ENCODE data around the gene CACNB2.
"Not testable (repeated sequence)": the region's sequence is repeated elsewhere in the genome, so short reads cannot be mapped to it uniquely, and the experiment has no call there.

CACNB2 gene

GRCh38 chr10:18414061-18414460, 273.8 kb downstream of the CACNB2 start:
- DNase-seq: no peak

- no peak for DNase-seq
These were observed 277.8 kb downstream of the CACNB2 start for GRCh38 chr10:18417950-18418527.

- no peak for DNase-seq
These were observed 278.5 kb downstream of the CACNB2 start for GRCh38 chr10:18418541-18419215.

GRCh38 chr10:18419945-18420344, 279.7 kb downstream of the CACNB2 start:
- no peak for DNase-seq

- no peak for DNase-seq
These were observed 281.6 kb downstream of the CACNB2 start for GRCh38 chr10:18421726-18422293.

- no peak for DNase-seq
These were observed 282.9 kb downstream of the CACNB2 start for GRCh38 chr10:18423058-18423637.

- DNase-seq: no peak
These were observed 284.0 kb downstream of the CACNB2 start for GRCh38 chr10:18424200-18424599.

GRCh38 chr10:18429335-18429734, 289.1 kb downstream of the CACNB2 start:
- no peak for DNase-seq

- DNase-seq: no peak
These were observed 296.7 kb downstream of the CACNB2 start for GRCh38 chr10:18436902-18437301.

GRCh38 chr10:18437486-18437885, 297.3 kb downstream of the CACNB2 start:
- no peak for DNase-seq

- no peak for DNase-seq
These were observed 298.3 kb downstream of the CACNB2 start for GRCh38 chr10:18438361-18439126.

- no peak for DNase-seq
These were observed 299.4 kb downstream of the CACNB2 start for GRCh38 chr10:18439601-18440000.

- DNase-seq: not testable (repeated sequence)
These were observed 305.4 kb downstream of the CACNB2 start for GRCh38 chr10:18445635-18446034.

GRCh38 chr10:18446205-18446604, 306.0 kb downstream of the CACNB2 start:
- DNase-seq: no peak

- no peak for DNase-seq
These were observed 309.4 kb downstream of the CACNB2 start for GRCh38 chr10:18449611-18450026.

GRCh38 chr10:18450298-18450697, 310.1 kb downstream of the CACNB2 start:
- DNase-seq: no peak

GRCh38 chr10:18455086-18455884, 315.1 kb downstream of the CACNB2 start:
- no peak for DNase-seq

- DNase-seq: no peak
These were observed 316.8 kb downstream of the CACNB2 start for GRCh38 chr10:18456984-18457383.

- no peak for DNase-seq
These were observed 319.8 kb downstream of the CACNB2 start for GRCh38 chr10:18460032-18460431.

GRCh38 chr10:18463673-18464211, 323.5 kb downstream of the CACNB2 start:
- no peak for DNase-seq

- no peak for DNase-seq
These were observed 328.9 kb downstream of the CACNB2 start for GRCh38 chr10:18469125-18469524.

GRCh38 chr10:18472977-18473376, 332.8 kb downstream of the CACNB2 start:
- no peak for DNase-seq
